ENCODE results near the gene OTOA.
"Not testable (repeated sequence)": the region's sequence is repeated elsewhere in the genome, so short reads cannot be mapped to it uniquely, and the experiment has no call there.

OTOA gene

GRCh38 chr16:21663889-21664647 lies at the start of gene OTOA:
Gene OTOA, plus strand, starts transcription at chr16:21663968. Its CDS starts 14,547 bp downstream, at chr16:21678515.
- DNase-seq = peak; percentile 18 to 19

- no peak for DNase-seq
Observed at GRCh38 chr16:21614896-21615295, 48.9 kb upstream of the OTOA start.

GRCh38 chr16:21617607-21618006 lies 46.2 kb upstream of the OTOA start:
- no peak for DNase-seq

GRCh38 chr16:21618281-21618680 lies 45.5 kb upstream of the OTOA start:
- no peak for DNase-seq

GRCh38 chr16:21619765-21620425 lies 43.9 kb upstream of the OTOA start:
- no peak for DNase-seq

- no peak for DNase-seq
Observed at GRCh38 chr16:21620592-21620991, 43.2 kb upstream of the OTOA start.

GRCh38 chr16:21622545-21622944 lies 41.2 kb upstream of the OTOA start:
- DNase-seq = no peak

GRCh38 chr16:21625026-21625425 lies 38.7 kb upstream of the OTOA start:
- no peak for DNase-seq

- DNase-seq = no peak
Observed at GRCh38 chr16:21626659-21627277, 37.0 kb upstream of the OTOA start.

- DNase-seq = no peak
Observed at GRCh38 chr16:21628121-21628726, 35.5 kb upstream of the OTOA start.

- no peak for DNase-seq
Observed at GRCh38 chr16:21628772-21629171, 35.0 kb upstream of the OTOA start.

GRCh38 chr16:21629616-21630539 lies 33.9 kb upstream of the OTOA start:
- DNase-seq = not testable (repeated sequence)

GRCh38 chr16:21630866-21631265 lies 32.9 kb upstream of the OTOA start:
- not testable (repeated sequence) for DNase-seq

GRCh38 chr16:21631376-21631775 lies 32.4 kb upstream of the OTOA start:
- not testable (repeated sequence) for DNase-seq

GRCh38 chr16:21631951-21632575 lies 31.7 kb upstream of the OTOA start:
- DNase-seq = not testable (repeated sequence)

- no peak for DNase-seq
Observed at GRCh38 chr16:21634216-21634615, 29.6 kb upstream of the OTOA start.

- DNase-seq = not testable (repeated sequence)
Observed at GRCh38 chr16:21635694-21636093, 28.1 kb upstream of the OTOA start.

- DNase-seq = no peak
Observed at GRCh38 chr16:21637032-21637968, 26.5 kb upstream of the OTOA start.

- DNase-seq = peak in 1 of 2 experiments; percentile 25
Observed at GRCh38 chr16:21638573-21638975, 25.2 kb upstream of the OTOA start.

- no peak for DNase-seq
Observed at GRCh38 chr16:21639493-21639892, 24.3 kb upstream of the OTOA start.

GRCh38 chr16:21641916-21642315 lies 21.9 kb upstream of the OTOA start:
- no peak for DNase-seq

All from activated CD4-positive, alpha-beta T cell treated with anti-CD3 and anti-CD28 coated beads, Interleukin-2, amount 50 U/mL, for 48 hours (primary cell).